Heart left ventricle (tissue), 13 donors: Measurements from ENCODE around the gene ADRA2B.

ENCODE experiments used
- POLR2A ChIP-seq, 2 donors: fragments of 450-650 bp; IDR thresholded peaks; one replicate each; pipeline ENCODE4 v1.6.1; 2017; ENCODE audit warnings: antibody characterized with exemption in 2 of 2, mild to moderate bottlenecking in 2 of 2, moderate library complexity in 2 of 2
- TF ChIP-seq, protein P1 (sequence below), 12 donors: fragments of 200-600 bp; sonication (generic) in 4 of 12; IDR thresholded peaks; one replicate each; pipeline versions ENCODE4 v1.5.0 to v1.8.0; 2018 to 2022; ENCODE audit warnings: antibody characterized with exemption in 12 of 12, mild to moderate bottlenecking in 5 of 12
- donor health status: ischemic (EF 13 %, LVEDD 7.1; RV severe dilation, severe dysfunction).
- donor health status: DM: no; HTN: yes; CAD: no.
- donor health status: DM: no; HTN: no; CAD: no.
- donor health status: ischemic (EF 25% LVEDD 6.9; RV normal size, moderate dysfunction).
- donor health status: ischemic (EF 25% LVEDD 5.7; RV mildly dilated, moderate dysfunction).
- donor health status: ischemic (EF 35%, LVEDD 5.7; RV mildly dilated, moderate dysfunction).
- donor health status: nonischemic (EF 11% LVEDD 7.7; RV severe dilation, severe dysfunction).
- donor health status: DM: yes; HTN: yes; CAD: no.
- donor health status: PGD.
- donor health status: ischemic (EF 29% LVEDD 5.4; RV normal size, mild dysfunction).
- donor health status: nonischemic (EF 23%, LVEDD 6.1; RV moderate dilation, normal function).

GRCh38 chr2:96090196-96090926 is 26.0 kb downstream of the ADRA2B start:
- TF ChIP-seq, protein P1, sequence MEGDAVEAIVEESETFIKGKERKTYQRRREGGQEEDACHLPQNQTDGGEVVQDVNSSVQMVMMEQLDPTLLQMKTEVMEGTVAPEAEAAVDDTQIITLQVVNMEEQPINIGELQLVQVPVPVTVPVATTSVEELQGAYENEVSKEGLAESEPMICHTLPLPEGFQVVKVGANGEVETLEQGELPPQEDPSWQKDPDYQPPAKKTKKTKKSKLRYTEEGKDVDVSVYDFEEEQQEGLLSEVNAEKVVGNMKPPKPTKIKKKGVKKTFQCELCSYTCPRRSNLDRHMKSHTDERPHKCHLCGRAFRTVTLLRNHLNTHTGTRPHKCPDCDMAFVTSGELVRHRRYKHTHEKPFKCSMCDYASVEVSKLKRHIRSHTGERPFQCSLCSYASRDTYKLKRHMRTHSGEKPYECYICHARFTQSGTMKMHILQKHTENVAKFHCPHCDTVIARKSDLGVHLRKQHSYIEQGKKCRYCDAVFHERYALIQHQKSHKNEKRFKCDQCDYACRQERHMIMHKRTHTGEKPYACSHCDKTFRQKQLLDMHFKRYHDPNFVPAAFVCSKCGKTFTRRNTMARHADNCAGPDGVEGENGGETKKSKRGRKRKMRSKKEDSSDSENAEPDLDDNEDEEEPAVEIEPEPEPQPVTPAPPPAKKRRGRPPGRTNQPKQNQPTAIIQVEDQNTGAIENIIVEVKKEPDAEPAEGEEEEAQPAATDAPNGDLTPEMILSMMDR (IDR thresholded peaks at IDR 0.05), result no peak
- no peak for TF ChIP-seq POLR2A (IDR thresholded peaks at IDR 0.05)
